GM23248 (cell line): ENCODE results near the gene RPS26. TPM values are rescaled to one million over a fixed set of nuclear protein-coding genes. Genes with fewer than 3 reads are reported as not detected.

Experiments used
- DNase-seq: peaks from one replicate; pipeline ENCODE4 v3.0.0-alpha.2; 2015
- H2AFZ ChIP-seq: fragments of 200-600 bp; sonication (generic); 2 replicates; pipeline ENCODE4 v1.6.1; 2016; ENCODE audit warnings: antibody characterized with exemption
- H3F3A ChIP-seq: fragments of 200-600 bp; sonication (generic); 2 replicates; pipeline ENCODE4 v1.6.1; 2016; ENCODE audit warnings: mild to moderate bottlenecking, antibody characterized with exemption, mixed run types; ENCODE audit not compliant: insufficient read depth
- H3K27ac ChIP-seq: fragments of 200-600 bp; sonication (generic); 2 replicates; pipeline ENCODE4 v1.5.1; 2016; ENCODE audit warnings: mild to moderate bottlenecking
- H3K27me3 ChIP-seq: fragments of 200-600 bp; sonication (generic); replicated peaks from 2 replicates; pipeline ENCODE4 v1.6.1; 2016; ENCODE audit warnings: mild to moderate bottlenecking; ENCODE audit not compliant: insufficient read depth
- H3K36me3 ChIP-seq: fragments of 200-600 bp; sonication (generic); 2 replicates; pipeline ENCODE4 v1.6.1; 2016; ENCODE audit warnings: low read depth, mild to moderate bottlenecking
- H3K4me1 ChIP-seq: fragments of 200-600 bp; sonication (generic); 2 replicates; pipeline ENCODE4 v1.6.1; 2016; ENCODE audit warnings: mild to moderate bottlenecking; ENCODE audit not compliant: insufficient read depth
- H3K4me2 ChIP-seq: fragments of 200-600 bp; sonication (generic); one replicate; pipeline ENCODE4 v1.6.1; 2016; ENCODE audit warnings: mild to moderate bottlenecking; ENCODE audit not compliant: unreplicated experiment
- H3K4me3 ChIP-seq: fragments of 200-600 bp; sonication (generic); 2 replicates; pipeline ENCODE4 v1.5.1; 2016; ENCODE audit warnings: mild to moderate bottlenecking
- H3K79me2 ChIP-seq: fragments of 200-600 bp; sonication (generic); 2 replicates; pipeline ENCODE4 v1.6.1; 2016; ENCODE audit warnings: mild to moderate bottlenecking; ENCODE audit not compliant: insufficient read depth
- H3K9ac ChIP-seq: fragments of 200-600 bp; sonication (generic); 2 replicates; pipeline ENCODE4 v1.6.1; 2016; ENCODE audit warnings: mild to moderate bottlenecking
- H3K9me2 ChIP-seq: fragments of 200-600 bp; sonication (generic); 2 replicates; pipeline ENCODE4 v1.6.1; 2016; ENCODE audit warnings: mixed run types, mild to moderate bottlenecking, moderate library complexity; ENCODE audit not compliant: insufficient read depth
- H3K9me3 ChIP-seq: fragments of 200-600 bp; sonication (generic); one replicate; pipeline ENCODE4 v1.6.1; 2017; ENCODE audit warnings: low read depth
- H4K20me1 ChIP-seq: fragments of 200-600 bp; sonication (generic); 2 replicates; pipeline ENCODE4 v1.6.0; 2016; ENCODE audit not compliant: insufficient read depth
- EZH2 ChIP-seq: fragments of 200-600 bp; sonication (generic); IDR thresholded peaks from 2 replicates; pipeline ENCODE4 v1.6.1; 2018; ENCODE audit warnings: antibody characterized with exemption, mild to moderate bottlenecking; ENCODE audit not compliant: insufficient read depth, poor library complexity, severe bottlenecking
- EZH2phosphoT487 ChIP-seq: fragments of 200-600 bp; sonication (generic); IDR thresholded peaks from 2 replicates; pipeline ENCODE4 v1.6.1; 2018; ENCODE audit warnings: antibody characterized with exemption, moderate library complexity, mild to moderate bottlenecking, low read depth; ENCODE audit not compliant: insufficient read depth
- WGBS, 2 experiments: methylation state at CpG; one replicate each; pipeline ENCODE4 v1.1.6; 2015 to 2017; ENCODE audit warnings: low lambda C conversion rate in 2 of 2, low coverage in 1 of 2; ENCODE audit errors: missing lambda C conversion rate in 2 of 2; 5-methylcytosine and 5-hydroxymethylcytosine counted together
- in situ Hi-C: fragments of 300-500 bp; cut with MboI; formaldehyde crosslinking; loops from 2 replicates; pipeline ENCODE4 v1.15.0; 2020
- polyA plus RNA-seq: library from polyadenylated mRNA; unstranded; fragments of >200 nt; fragmentation: Nextera tagmentation; extraction: Ambion mirVana; gene quantifications from 2 replicates; pipeline ENCODE4 v1.2.1, GENCODE V29; 2016
- total RNA-seq: library from RNA; depleted of rRNA; stranded (reverse); fragments of >200 nt; shearing (Covaris generic); gene quantifications from 2 replicates; pipeline ENCODE4 v1.2.3, GENCODE V29; 2014

RPS26 gene
- total and polyA plus RNA-seq, 2 experiments from 2014 or later = 271 to 1,155 TPM

- Histone ChIP-seq H3K27ac (no peak overlapping the region), H3K9me2 (no peaks in the 10 kb centered on the region), H3K4me3 (no peak overlapping the region), H2AFZ (no peak overlapping the region), H3K79me2 (no peaks in the 10 kb centered on the region), H3K4me1 (no peaks in the 10 kb centered on the region), H3F3A (no peaks in the 10 kb centered on the region), H3K4me2 (no peak overlapping the region), H3K9ac (no peak overlapping the region), H3K27me3 (no peaks in the 10 kb centered on the region), H3K36me3 (no peaks in the 10 kb centered on the region), H4K20me1 (no peaks in the 10 kb centered on the region), H3K9me3 (no peaks in the 10 kb centered on the region)
- no peak for DNase-seq
- in situ Hi-C loops = no loop called here
- WGBS, 2 experiments = 100% methylated on average over 1 of the region's 1 CpG
- TF ChIP-seq EZH2phosphoT487 = no peak
- no peak for TF ChIP-seq EZH2
Measured at GRCh38 chr12:56018356-56018755, 23.4 kb upstream of the RPS26 start.

- no peaks in the 10 kb centered on the region for H3K4me1 ChIP-seq
- DNase-seq = no peak
- H3K9ac ChIP-seq = no peak within 1 kb of the TSS
- H3F3A ChIP-seq = no peaks in the 10 kb centered on the region
- TF ChIP-seq EZH2 (no peak), EZH2phosphoT487 (no peak)
- no peaks in the 10 kb centered on the region for H3K9me2 ChIP-seq
- no peaks in the 10 kb centered on the region for H3K79me2 ChIP-seq
- H3K4me3 ChIP-seq = no peak within 1 kb of the TSS
- no peak within 1 kb of the TSS for H3K4me2 ChIP-seq
- no peak within 1 kb of the TSS for H3K27ac ChIP-seq
- no peaks in the 10 kb centered on the region for H3K27me3 ChIP-seq
- in situ Hi-C loops = no loop called here
- no peaks in the 10 kb centered on the region for H3K9me3 ChIP-seq
- no peak within 1 kb of the TSS for H2AFZ ChIP-seq
- H4K20me1 ChIP-seq = no peaks in the 10 kb centered on the region
- no peaks in the 10 kb centered on the region for H3K36me3 ChIP-seq
- 50 to 60% methylated on average over 7 to 10 of the region's 10 CpGs for WGBS, 2 experiments
Measured at GRCh38 chr12:56020423-56021184, 21.1 kb upstream of the RPS26 start, which contains the start of gene IKZF4. TSS of gene IKZF4 (plus strand) at chr12:56021043. CDS start at chr12:56021494, 451 bp downstream.

- no peaks in the 10 kb centered on the region for H4K20me1 ChIP-seq
- no peaks in the 10 kb centered on the region for H3K9me3 ChIP-seq
- H3F3A ChIP-seq = no peaks in the 10 kb centered on the region
- no peak overlapping the region for H3K4me3 ChIP-seq
- no peaks in the 10 kb centered on the region for H3K27me3 ChIP-seq
- in situ Hi-C loops = no loop called here
- 73 to 77% methylated on average over 2 of the region's 2 CpGs for WGBS, 2 experiments
- TF ChIP-seq EZH2phosphoT487 = no peak
- no peak for TF ChIP-seq EZH2
- no peak for DNase-seq
- no peaks in the 10 kb centered on the region for H3K4me1 ChIP-seq
- H3K9me2 ChIP-seq = no peaks in the 10 kb centered on the region
- H3K4me2 ChIP-seq = no peak overlapping the region
- H3K79me2 ChIP-seq = no peaks in the 10 kb centered on the region
- no peak overlapping the region for H3K27ac ChIP-seq
- no peaks in the 10 kb centered on the region for H3K36me3 ChIP-seq
- no peak overlapping the region for H2AFZ ChIP-seq
- no peak overlapping the region for H3K9ac ChIP-seq
Measured at GRCh38 chr12:56021889-56022497, 19.7 kb upstream of the RPS26 start.

GRCh38 chr12:56028511-56029165 lies 13.1 kb upstream of the RPS26 start:
- 73 to 76% methylated on average over 5 of the region's 5 CpGs for WGBS, 2 experiments
- peak; percentile 26 for DNase-seq
- H3K9me3 ChIP-seq = no peaks in the 10 kb centered on the region
- H4K20me1 ChIP-seq = no peaks in the 10 kb centered on the region
- TF ChIP-seq EZH2 (no peak), EZH2phosphoT487 (no peak)
- no peak overlapping the region for H3K4me3 ChIP-seq
- H3K27me3 ChIP-seq = no peaks in the 10 kb centered on the region
- peaks cover 22% of the 10 kb centered on the region for H3F3A ChIP-seq
- peak overlapping the region; percentile 72 for H3K27ac ChIP-seq
- no peaks in the 10 kb centered on the region for H3K79me2 ChIP-seq
- H3K4me1 ChIP-seq = peaks cover 12% of the 10 kb centered on the region
- H3K36me3 ChIP-seq = no peaks in the 10 kb centered on the region
- H2AFZ ChIP-seq = peak overlapping the region; percentile 73
- peak overlapping the region; percentile 49 for H3K9ac ChIP-seq
- in situ Hi-C loops = no loop called here
- H3K4me2 ChIP-seq = peak overlapping the region; percentile 46
- no peaks in the 10 kb centered on the region for H3K9me2 ChIP-seq
